ENCODE results near the gene SLC30A10.
"Not testable (repeated sequence)": the region's sequence is repeated elsewhere in the genome, so short reads cannot be mapped to it uniquely, and the experiment has no call there.

Gene SLC30A10

GRCh38 chr1:219888667-219889066 lies 39.7 kb downstream of the SLC30A10 start:
- DNase-seq: not testable (repeated sequence)

DNA sequence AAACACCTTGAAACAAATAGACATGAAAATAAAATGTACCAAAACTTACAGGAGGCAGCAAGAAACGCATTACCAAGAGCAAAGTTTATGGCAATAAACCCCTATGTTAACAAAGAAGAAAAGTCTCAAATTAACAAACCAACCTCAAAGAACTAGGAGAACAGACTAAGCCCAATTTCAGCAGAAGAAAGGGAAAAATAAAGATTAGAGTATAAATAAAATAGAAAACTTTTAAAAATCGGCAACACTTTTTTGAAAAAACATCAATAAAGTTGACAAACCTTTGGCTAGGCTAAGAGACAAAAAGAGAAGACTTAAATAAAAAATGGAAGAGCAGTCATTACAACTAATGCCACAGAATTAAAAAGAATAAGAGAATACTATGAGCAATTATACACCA lies 42.7 kb downstream of the SLC30A10 start:
- no peak for DNase-seq

- DNase-seq: no peak
Measured at GRCh38 chr1:219883400-219884332, 44.7 kb downstream of the SLC30A10 start.

GRCh38 chr1:219882755-219883154 lies 45.6 kb downstream of the SLC30A10 start:
- no peak for DNase-seq

GRCh38 chr1:219882096-219882495 lies 46.3 kb downstream of the SLC30A10 start:
- no peak for DNase-seq

DNA sequence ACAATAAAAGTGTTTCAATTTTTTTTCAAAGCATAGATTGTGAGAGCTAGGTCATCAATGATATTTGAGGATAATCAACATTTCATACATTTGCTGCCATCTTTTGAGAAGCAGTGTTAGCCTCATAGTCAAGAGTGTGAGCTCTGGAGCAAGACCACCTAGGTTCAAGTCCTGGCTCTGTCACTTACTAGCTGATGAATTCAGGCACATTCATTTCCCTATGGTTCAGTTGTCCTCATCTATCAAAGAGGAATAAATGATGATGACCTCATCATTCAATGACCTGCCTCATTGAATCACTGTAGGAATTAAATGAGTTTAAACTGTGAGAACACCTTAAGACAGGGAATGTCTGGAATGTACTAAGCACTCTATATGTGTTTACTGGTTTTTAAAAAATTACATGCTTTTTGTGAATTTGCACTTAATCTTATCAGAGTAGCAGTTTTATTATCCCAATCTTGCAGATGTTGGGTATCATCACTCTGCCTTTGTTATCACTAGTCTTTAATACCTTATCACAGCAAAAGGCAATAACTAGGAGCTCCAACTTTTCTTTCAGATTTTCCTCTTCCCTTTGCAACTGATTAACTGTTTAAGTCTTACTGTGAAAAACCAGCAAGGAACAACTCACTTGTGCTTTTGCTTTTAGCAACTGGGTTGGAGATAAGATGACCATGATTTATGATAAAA lies 47.4 kb downstream of the SLC30A10 start:
- no peak for DNase-seq

DNA sequence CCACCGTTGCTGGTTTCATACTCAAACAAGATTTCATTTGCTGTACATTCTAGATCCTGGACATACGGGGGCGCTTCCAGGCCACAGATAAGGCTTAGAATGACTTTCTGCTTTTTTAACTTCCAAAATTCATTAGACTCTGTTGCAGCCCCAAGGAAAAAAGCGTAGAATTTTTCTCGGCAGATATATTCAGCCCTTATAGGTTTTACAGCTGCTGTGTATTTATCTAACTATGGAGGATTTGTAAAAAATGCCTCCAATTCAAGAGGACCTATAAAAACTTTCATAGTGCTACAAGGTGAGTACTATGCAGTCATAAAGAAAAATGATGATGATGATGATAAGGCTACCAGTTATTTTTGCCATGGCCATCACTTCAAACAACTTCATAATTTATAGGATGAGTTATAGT lies 51.6 kb downstream of the SLC30A10 start:
- no peak for DNase-seq

GRCh38 chr1:219875860-219876259 lies 52.5 kb downstream of the SLC30A10 start:
- no peak for DNase-seq

- DNase-seq: not testable (repeated sequence)
Measured at GRCh38 chr1:219872538-219872937, 55.8 kb downstream of the SLC30A10 start.

DNA sequence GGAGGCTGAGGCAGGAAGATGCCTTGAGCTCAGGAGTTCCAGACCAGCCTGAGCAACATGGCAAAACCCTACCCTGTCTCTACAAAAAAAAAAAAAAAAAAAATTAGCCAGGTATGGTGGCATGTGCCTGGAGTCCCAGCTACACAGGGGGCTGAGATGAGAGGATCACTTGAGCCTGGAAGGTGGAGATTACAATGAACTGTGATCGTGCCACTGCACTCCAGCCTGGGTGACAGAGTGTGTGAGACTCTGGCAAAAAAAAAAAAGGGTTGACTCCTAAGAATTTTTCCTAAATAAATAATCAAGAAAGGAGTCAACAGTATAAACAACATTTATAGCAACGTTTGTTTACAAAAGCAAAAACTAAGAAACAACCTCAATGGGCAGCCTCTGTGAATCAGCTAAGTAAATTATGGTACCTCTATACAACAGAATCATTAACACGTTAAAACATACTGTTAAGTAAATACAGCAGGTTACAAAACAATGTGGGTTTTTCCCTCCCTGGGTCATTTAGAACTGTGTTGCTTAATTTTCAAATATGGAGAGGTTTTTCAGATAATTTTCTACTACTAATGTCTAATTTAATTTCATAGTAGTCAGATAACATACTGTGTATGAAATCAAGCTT lies 56.8 kb downstream of the SLC30A10 start:
- no peak for DNase-seq

GRCh38 chr1:219868615-219869014 lies 59.7 kb downstream of the SLC30A10 start:
- not testable (repeated sequence) for DNase-seq
